GM19193 (cell line): ENCODE measurements around the gene ERMP1.

Experiments used
- POLR2A ChIP-seq: IDR thresholded peaks from 4 replicates; pipeline ENCODE4 v1.6.1; 2011; ENCODE audit not compliant: insufficient read depth, insufficient read length; ENCODE audit errors: extremely low read depth

Gene ERMP1

GRCh38 chr9:5811751-5812150 is 21.2 kb downstream of the ERMP1 start:
- no peak for TF ChIP-seq POLR2A

- TF ChIP-seq POLR2A = no peak
Measured at GRCh38 chr9:5805478-5805877, 27.4 kb downstream of the ERMP1 start.

GRCh38 chr9:5801739-5802113 is 31.2 kb downstream of the ERMP1 start:
- no peak for TF ChIP-seq POLR2A

GRCh38 chr9:5800969-5801738 is 31.8 kb downstream of the ERMP1 start:
- TF ChIP-seq POLR2A = no peak

GRCh38 chr9:5799314-5799713 is 33.6 kb downstream of the ERMP1 start:
- TF ChIP-seq POLR2A = no peak

- TF ChIP-seq POLR2A = no peak
Measured at GRCh38 chr9:5798581-5798980, 34.3 kb downstream of the ERMP1 start.

- TF ChIP-seq POLR2A = no peak
Measured at GRCh38 chr9:5796298-5796697, 36.6 kb downstream of the ERMP1 start.

GRCh38 chr9:5793812-5794211 is 39.1 kb downstream of the ERMP1 start:
- no peak for TF ChIP-seq POLR2A

- TF ChIP-seq POLR2A = no peak
Measured at GRCh38 chr9:5791870-5792269, 41.0 kb downstream of the ERMP1 start.

GRCh38 chr9:5790923-5791322 is 42.0 kb downstream of the ERMP1 start:
- no peak for TF ChIP-seq POLR2A

GRCh38 chr9:5789489-5789888 is 43.4 kb downstream of the ERMP1 start:
- no peak for TF ChIP-seq POLR2A

- no peak for TF ChIP-seq POLR2A
Measured at GRCh38 chr9:5787759-5788302, 45.1 kb downstream of the ERMP1 start.

GRCh38 chr9:5787220-5787619 is 45.7 kb downstream of the ERMP1 start:
- no peak for TF ChIP-seq POLR2A

GRCh38 chr9:5786370-5787127 is 46.4 kb downstream of the ERMP1 start:
- TF ChIP-seq POLR2A = no peak

GRCh38 chr9:5784526-5785315 is 48.2 kb downstream of the ERMP1 start:
- no peak for TF ChIP-seq POLR2A

GRCh38 chr9:5783982-5784381 is 48.9 kb downstream of the ERMP1 start:
- no peak for TF ChIP-seq POLR2A

GRCh38 chr9:5778805-5779204 is 54.1 kb downstream of the ERMP1 start:
- no peak for TF ChIP-seq POLR2A
